ENCODE data around the gene HPRT1.

The HPRT1 gene

DNA sequence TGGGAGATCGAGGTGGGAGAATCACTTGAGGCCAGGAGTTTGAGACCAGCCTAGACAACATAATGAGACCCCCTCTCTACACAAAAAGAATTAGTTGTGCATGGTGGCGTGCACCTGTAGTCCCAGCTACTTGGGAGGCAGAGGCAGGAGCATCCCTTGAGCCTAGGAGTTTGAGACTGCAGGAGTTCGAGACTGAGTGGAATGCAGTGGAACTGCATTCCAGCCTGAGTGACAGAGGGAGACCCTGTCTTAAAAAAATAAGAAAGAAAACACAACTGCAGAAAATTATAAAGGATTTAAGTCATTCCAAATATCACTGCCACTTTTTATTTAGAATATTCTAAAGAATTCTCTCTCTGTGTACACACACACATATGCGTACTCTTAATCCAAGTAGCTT is 18.4 kb downstream of the HPRT1 start:
- DNase-seq = no peak

GRCh38 chrX:134480061-134480460 is 20.1 kb downstream of the HPRT1 start:
- DNase-seq = no peak

DNA sequence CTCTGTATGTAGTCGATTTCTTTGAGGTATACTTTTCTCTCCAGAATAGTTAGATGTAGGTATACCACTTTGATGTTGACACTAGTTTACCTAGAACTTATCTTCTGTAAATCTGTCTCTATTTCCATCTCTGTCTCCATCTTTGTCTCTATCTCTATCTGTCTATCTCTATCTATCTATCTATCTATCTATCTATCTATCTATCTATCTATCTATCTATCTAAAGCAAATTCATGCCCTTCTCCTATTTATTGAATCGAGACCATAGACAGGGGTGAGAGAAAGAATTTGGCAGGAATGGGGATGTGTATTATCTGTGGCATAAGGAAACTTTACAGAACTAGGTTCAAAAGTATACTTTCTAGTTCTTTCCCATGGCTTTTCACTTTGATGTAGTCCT is 21.4 kb downstream of the HPRT1 start:
- no peak for DNase-seq

GRCh38 chrX:134482371-134482770 is 22.4 kb downstream of the HPRT1 start:
- no peak for DNase-seq

- DNase-seq = no peak
These were observed 24.1 kb downstream of the HPRT1 start for GRCh38 chrX:134484039-134484438.

DNA sequence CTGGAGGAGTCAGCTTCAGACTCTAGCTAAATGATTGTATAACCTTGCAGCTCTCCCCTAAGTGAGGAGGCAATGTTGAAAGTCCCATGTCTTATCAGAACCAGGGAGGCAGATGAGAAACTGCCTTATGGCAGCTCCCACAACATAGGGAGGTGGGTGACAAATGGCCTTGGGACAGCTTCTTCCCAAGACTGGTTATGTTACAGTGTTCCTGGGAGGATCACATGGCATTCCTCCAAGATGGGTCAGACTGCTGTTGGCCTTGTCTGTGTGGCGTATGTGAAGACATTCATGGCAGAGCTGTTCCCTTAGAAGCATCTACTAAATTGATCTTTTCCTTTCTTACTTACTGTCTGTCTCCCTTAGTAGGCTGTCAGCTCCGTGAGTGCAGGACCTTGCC is 42.0 kb downstream of the HPRT1 start:
- no peak for DNase-seq

DNA sequence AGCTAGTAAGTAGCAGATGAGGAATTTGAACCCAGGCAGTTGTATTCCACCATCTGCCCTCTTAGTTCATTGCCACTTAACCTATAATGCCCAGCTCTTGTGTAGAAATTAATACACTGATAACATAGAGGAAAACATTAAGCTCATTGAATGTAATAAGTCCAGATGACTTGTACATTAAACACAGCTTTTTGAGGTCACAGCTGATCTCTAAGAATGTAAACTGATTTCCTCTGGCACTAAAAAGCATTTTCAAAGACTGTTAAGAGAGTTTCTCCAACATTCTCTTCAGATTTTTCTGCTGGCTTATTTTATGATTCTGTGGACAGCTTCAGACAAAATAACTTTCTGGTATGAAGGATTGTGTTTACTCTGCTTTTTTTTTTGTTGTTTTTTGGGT is 42.7 kb downstream of the HPRT1 start:
- DNase-seq = no peak

DNA sequence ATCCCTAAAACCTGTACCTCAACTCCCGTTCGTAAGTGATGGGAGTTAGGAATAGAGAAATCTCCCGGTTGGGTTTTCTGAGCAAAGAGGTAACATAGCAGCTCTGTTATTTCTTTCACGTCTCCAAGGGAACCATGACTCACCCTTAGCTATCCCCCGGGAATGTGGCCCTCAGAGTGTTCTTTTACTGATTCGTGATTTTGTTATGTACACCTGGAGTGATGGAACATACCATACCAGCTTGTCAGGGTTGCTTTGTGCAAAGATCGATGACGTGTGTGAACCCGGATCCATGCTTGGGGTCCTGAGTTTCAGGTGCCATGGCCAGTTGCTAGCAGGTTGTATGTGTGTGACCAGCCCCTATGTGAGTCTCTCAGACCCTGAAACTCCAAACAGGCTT is 52.6 kb downstream of the HPRT1 start:
- peak; percentile 3 for DNase-seq

- no peak for DNase-seq
These were observed 53.1 kb downstream of the HPRT1 start for GRCh38 chrX:134513091-134513490.

DNA sequence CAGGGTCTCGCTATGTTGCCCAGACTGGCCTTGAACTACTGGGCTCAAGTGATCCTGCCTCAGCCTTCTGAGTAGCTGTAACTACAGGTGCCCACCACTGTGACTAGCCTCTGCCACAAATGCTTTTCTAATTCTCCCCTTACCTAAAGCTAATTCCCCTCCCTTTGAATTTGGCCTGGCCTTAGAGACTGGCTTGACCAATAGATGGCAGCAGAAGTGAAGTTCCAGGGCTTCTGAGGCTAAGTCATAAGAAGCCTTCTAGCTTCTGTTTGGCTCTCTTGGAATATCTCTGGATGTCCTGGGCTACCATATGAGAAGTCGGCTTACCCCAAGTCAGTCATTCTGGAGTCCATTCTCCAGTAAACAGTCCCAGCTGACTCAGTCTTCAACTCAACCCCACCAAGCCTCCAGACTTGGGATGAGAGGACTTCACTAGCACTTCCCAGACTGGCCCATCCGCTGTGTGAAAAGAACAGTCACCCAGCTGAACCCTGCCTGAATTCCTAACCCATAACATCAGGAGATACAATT is 61.0 kb downstream of the HPRT1 start:
- DNase-seq = no peak

GRCh38 chrX:134524181-134524580 is 64.2 kb downstream of the HPRT1 start:
- no peak for DNase-seq

DNA sequence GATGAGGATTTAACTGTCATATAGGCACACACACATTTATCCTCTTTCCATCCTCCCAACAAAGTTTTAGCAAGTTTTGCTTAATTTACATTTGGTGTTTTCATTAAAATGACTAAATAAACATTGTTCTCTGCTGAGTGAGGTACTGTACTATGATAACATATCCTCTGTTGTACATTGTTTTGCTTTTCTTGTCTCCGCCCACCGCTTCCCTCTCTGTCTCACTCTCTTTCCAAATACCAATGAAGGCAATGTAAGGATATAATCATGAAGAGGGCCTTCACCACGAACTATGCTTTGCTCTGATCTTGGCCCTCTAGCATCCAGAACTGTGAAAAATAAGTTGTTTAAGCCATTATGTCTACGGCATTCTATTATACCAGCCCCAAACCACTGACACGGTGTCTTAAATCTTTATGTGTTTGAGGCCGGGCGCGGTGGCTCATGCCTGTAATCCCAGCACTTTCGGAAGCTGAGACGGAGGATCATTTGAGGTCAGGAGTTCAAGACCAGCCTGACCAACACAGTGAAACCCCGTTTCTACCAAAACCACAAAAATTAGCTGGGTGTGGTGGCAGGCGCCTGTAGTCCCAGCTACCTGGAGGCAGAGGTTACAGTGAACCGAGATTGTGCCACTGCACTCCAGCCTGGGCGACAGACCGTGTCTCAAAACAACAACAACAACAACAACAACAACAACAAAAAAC is 65.3 kb downstream of the HPRT1 start:
- DNase-seq = no peak

DNA sequence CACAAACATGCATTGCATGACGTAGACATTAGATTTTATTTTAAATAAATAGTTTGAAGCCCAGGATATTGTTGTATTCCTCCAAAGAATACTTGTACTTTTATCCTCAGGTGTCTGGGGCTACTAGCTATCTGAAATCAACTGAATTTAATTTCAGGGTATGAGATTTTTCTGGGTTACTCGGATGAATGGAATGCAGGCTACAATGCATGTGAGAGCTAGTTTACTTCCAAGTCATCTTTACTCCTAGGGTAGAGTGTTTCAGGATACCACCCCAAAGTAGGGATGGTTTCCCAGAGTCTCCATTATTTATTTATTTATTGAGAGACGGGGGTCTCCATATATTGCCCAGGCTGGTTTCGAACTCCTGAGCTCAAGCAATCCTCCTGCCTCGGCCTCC is 66.4 kb downstream of the HPRT1 start:
- no peak for DNase-seq

DNA sequence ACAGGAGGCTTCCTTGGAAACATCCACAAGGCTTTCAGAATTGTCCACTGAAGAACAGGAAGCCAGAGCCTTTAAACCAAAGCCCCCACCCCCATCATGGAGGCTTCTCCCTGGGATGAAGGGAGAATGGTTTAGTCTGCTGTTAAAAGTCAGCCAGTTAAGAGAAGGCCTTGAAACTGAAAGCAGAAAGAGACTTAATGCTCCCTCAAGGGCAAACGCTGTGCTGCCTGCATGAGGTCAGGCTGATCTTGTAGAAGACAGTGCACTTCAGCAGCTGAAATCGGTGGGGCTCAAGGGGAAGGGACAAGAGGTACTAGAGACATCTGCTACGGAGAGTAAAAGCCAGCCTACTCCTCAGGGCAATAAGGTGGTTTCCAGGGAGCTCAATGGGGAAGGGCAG is 69.0 kb downstream of the HPRT1 start:
- DNase-seq = no peak

DNA sequence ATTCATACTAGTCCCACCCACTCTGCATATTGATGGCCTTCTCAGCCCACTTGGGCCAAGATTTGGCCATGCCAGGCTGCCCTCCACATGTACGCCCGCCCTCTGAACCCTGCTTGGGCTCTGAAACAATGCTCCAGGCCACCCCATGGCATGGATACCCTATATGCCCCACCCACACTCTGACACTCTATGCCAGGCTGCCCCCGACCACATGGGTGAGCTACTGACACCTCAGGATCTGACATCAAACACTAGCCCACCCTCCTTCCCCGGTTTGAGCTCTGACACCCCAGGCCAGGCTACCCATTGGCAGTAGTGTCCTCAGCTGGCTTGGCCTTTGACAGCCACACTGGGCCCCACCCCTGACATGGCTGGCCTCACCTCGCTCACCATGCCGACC is 69.5 kb downstream of the HPRT1 start:
- no peak for DNase-seq

- DNase-seq = no peak
These were observed 70.9 kb downstream of the HPRT1 start for GRCh38 chrX:134530845-134531244.

DNA sequence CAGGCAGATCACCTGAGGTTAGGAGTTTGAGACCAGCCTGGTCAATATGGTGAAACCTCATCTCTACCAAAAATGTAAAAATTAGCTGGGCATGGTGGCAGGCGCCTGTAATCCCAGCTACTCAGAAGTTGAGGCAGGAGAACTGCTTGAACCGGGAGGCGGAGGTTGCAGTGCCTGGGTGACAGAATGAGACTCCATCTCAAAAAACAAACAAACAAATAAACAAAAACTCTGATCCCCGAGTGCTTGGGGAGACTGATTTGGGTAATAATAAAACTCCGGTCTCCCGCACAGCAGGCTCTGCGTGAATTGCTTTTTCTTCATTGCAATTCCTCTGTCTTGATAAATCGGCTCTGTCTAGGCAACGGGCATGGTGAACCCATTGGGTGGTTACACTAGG is 73.4 kb downstream of the HPRT1 start:
- DNase-seq = no peak

DNA sequence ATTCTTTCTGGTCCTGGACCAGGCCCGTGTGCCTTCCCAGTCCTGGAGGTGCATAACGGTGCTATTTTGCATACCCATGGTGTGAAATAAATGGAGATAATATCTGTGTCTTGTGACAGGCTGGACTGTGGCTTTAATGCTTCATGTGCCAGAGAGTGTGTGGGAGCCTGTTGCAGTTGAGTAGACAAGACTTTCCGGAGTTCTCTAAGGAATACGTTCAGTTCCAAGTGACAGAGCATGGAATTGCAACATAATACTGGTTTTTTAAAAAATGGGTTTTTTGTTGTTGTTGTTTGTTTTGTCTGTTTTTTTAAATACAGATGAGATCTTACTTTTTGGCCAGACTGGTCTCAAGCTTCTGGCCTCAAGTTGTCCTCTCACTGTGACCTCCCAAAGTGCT is 74.0 kb downstream of the HPRT1 start:
- DNase-seq = no peak

GRCh38 chrX:134537179-134537955 is 77.4 kb downstream of the HPRT1 start:
- no peak for DNase-seq

GRCh38 chrX:134538316-134538715 is 78.4 kb downstream of the HPRT1 start:
- no peak for DNase-seq

GRCh38 chrX:134541906-134542305 is 81.9 kb downstream of the HPRT1 start:
- no peak for DNase-seq

DNA sequence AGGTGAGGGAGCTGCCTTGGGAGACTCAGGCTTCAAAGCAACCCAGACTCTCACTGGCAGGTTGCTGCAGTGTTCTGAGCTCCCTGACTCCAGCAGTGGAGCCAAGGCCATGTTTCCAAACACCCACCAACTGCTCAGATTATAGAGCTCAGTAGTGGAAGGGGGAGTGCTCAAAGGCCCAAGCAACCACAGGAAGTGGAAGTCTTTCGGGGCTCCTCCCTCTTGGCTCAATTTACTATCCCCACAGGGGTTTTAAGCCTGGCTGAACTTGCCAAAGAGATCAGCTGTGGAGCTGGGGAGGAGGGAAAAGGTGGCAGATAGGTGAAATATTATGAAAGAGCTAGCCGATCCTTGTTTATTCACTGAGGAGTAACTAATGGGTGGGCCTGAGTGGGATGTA is 82.5 kb downstream of the HPRT1 start:
- DNase-seq = peak; percentile 76

GRCh38 chrX:134543288-134543687 is 83.3 kb downstream of the HPRT1 start:
- no peak for DNase-seq

DNA sequence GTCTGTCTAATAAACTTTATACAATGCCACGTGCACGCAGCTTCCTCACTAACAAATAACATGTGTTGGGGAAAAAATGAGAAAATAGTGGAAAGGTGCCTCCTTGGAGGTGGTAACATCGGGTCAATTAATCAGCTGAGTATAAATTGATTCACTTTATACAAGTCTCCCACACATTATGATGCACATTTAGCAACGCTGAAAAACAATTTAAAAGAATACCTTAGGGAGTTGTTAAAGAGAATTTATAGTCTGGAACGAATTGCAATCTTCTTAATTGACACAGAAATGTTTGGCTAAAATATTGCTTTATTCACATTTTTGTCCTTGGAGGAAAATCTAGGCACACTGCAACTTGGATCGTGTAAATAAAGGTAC is 84.2 kb downstream of the HPRT1 start:
- no peak for DNase-seq
